RWPE1 (cell line): ENCODE data around the gene RANBP17.
"Not testable (repeated sequence)": the region's sequence is repeated elsewhere in the genome, so short reads cannot be mapped to it uniquely, and the experiment has no call there.

Experiments
- CTCF ChIA-PET: fragments of 350-600 bp; sonication (Branson Sonifier 250); formaldehyde crosslinking; extraction: SDS; loops from one replicate; lab custom pipeline; 2021; lab: Yijun Ruan, JAX
- POLR2A ChIA-PET: fragments of 400-600 bp; formaldehyde crosslinking; extraction: SDS; loops from one replicate; lab custom pipeline; 2020; ENCODE audit warnings: antibody characterized with exemption; ENCODE audit not compliant: low non-redundant PET; lab: Yijun Ruan, JAX
- DNase-seq: peaks from one replicate; pipeline ENCODE4 v3.0.0; 2012; ENCODE audit warnings: low spot score
- H3K27ac ChIP-seq: fragments of 450-650 bp; 2 replicates; pipeline ENCODE4 v1.5.1; 2017
- TF ChIP-seq, protein P1 (sequence below): fragments of 450-650 bp; conservative IDR thresholded peaks from 2 replicates; pipeline ENCODE4 v1.5.1; 2017; ENCODE audit warnings: low read depth, mild to moderate bottlenecking

The RANBP17 gene

DNA sequence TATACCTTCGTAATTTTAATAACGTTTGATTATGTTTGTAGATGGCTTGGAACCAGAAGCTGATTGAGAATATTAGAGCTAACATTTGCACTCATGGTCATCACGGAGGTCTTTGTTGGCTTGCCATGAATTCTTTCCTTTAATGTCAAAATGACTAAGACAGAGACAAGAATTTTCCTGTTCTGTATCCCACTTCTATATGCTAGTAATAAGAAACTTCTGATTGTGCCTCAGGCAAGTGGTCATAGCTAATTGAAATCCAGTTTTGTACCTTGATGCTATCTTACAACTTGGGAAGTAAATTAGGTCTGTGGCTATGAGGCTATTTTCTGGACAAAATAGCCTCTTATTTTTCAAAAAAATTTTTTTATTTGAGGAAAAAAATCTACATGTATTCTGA lies 167.6 kb downstream of the RANBP17 start:
- POLR2A ChIA-PET, result no interaction called here
- no peak for DNase-seq
- TF ChIP-seq, protein P1, sequence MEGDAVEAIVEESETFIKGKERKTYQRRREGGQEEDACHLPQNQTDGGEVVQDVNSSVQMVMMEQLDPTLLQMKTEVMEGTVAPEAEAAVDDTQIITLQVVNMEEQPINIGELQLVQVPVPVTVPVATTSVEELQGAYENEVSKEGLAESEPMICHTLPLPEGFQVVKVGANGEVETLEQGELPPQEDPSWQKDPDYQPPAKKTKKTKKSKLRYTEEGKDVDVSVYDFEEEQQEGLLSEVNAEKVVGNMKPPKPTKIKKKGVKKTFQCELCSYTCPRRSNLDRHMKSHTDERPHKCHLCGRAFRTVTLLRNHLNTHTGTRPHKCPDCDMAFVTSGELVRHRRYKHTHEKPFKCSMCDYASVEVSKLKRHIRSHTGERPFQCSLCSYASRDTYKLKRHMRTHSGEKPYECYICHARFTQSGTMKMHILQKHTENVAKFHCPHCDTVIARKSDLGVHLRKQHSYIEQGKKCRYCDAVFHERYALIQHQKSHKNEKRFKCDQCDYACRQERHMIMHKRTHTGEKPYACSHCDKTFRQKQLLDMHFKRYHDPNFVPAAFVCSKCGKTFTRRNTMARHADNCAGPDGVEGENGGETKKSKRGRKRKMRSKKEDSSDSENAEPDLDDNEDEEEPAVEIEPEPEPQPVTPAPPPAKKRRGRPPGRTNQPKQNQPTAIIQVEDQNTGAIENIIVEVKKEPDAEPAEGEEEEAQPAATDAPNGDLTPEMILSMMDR, result no peak

DNA sequence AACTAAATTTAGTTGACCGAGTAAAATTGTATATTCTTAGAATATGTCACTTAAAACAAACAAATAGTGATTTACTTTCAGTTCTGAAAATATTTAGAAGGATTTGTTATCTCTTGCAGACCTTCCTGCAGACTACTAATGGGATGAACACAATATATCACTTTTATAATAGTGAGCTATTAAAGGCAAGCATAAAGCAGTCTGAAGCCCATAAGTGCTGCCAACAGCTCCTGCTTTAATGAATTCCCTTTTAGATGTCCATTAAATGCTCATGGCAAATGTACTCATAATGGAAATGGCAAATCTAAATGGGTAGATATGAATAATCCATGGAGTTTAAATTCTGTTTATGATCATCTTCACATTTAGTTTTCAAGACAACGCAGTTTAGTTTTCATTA lies 170.2 kb downstream of the RANBP17 start:
- no peak overlapping the region for H3K27ac ChIP-seq
- ChIA-PET POLR2A (no interaction called here), CTCF (no interaction called here)
- TF ChIP-seq, protein P1, result no peak
- no peak for DNase-seq

More for the DNA sequence above, 167.6 kb downstream of the RANBP17 start:
- CTCF ChIA-PET, result no interaction called here
- H3K27ac ChIP-seq, result no peak overlapping the region

DNA sequence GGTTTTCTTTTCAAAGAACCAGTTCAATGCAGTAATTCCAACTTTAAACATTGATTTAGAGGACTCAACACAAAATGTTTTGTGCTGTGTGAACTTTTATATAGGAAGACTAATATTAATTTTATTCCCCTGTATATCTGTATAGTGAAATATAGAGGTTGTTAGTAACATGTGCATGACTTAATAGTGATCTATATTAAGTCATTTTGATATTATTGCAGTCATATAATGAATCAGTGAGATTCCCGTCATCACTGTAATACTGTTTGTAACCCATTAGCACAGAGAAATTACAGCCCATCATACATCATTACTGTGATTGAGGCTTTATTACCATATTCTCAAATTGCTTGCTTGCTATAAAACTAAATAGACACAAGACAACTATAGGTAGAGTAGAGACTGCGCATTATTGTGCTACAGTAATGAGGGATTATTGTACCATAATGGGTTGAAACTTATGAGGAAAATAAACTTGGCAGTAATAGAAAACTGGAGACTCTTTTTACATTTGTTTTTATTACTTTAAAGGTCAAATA lies 170.7 kb downstream of the RANBP17 start:
- TF ChIP-seq, protein P1, result no peak
- no peak for DNase-seq
- POLR2A ChIA-PET, result no interaction called here

DNA sequence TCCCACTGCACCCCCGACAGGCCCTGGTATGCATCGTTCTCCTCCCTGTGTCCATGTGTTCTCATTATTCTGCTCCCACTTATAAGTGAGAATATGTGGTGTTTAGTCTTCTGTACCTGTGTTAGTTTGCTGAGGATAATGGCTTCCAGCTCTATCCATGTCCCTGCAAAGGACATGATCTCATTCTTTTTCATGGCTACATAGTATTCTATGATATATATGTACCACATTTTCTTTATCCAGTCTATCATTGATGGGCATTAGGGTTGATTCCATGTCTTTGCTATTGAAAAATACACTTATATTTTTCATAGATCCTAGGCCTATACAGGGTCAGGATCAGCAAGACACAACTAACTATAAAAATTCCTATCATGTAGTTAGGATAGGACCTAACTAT lies 180.1 kb downstream of the RANBP17 start:
- H3K27ac ChIP-seq, POLR2A ChIA-PET, CTCF ChIA-PET, DNase-seq: not testable (repeated sequence)

More for the DNA sequence above, 170.7 kb downstream of the RANBP17 start:
- CTCF ChIA-PET, result no interaction called here
- no peak overlapping the region for H3K27ac ChIP-seq

DNA sequence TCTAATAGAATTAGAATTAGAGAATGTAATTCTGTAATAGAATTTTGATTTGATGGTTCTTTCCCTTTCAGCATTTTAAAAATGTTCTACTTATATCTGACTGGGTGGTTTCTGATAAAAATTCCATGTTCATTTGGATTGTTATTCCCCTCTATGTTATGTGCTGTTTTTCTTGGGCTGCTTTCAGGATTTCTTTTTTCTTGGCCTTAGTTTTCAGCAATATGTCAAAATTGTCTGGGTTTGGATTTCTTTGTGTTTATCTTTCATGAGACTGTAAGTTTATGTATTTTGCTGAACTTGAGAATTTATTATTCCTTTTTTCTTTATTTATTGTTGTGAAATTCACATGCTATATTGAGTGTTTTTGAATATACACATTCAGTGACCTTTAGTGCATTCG lies 189.1 kb downstream of the RANBP17 start:
- CTCF ChIA-PET, result interaction anchor here (0.5 kb wide), 1 partner anchor 1214 kb away, joined by 3 read pairs; no protein-coding TSS in a partner anchor
- POLR2A ChIA-PET, result no interaction called here
- H3K27ac ChIP-seq, result no peak overlapping the region
- TF ChIP-seq, protein P1, result no peak
- no peak for DNase-seq

DNA sequence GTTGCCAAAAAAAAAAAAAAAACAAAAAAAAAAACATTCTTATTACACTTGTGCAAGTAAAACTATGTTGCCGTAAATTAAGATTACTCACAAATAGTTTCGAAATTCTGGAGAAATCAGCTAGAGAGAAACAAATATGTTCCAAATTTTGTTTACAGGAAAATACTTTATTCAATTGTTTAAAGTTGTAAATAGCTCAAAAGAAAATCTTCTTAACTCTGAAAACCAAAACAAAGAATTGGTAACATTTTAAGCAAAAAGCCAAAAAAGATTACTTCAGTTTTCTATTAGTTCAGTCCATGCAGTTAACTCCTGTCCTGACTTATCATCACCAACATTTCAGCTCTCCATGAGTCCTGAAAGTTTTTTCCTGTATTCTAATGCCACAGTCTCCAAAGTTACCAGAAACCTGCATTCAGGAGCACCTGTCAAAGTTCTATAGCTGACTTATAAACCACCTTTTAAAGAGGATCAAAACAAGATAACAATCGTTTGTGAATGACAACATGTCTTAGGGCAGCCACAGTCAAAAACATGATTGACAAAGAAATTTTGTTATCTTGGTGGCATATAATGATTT lies 194.1 kb downstream of the RANBP17 start:
- no peak for DNase-seq
- POLR2A ChIA-PET, result no interaction called here
- no peak overlapping the region for H3K27ac ChIP-seq
- CTCF ChIA-PET, result no interaction called here
- TF ChIP-seq, protein P1, result no peak

DNA sequence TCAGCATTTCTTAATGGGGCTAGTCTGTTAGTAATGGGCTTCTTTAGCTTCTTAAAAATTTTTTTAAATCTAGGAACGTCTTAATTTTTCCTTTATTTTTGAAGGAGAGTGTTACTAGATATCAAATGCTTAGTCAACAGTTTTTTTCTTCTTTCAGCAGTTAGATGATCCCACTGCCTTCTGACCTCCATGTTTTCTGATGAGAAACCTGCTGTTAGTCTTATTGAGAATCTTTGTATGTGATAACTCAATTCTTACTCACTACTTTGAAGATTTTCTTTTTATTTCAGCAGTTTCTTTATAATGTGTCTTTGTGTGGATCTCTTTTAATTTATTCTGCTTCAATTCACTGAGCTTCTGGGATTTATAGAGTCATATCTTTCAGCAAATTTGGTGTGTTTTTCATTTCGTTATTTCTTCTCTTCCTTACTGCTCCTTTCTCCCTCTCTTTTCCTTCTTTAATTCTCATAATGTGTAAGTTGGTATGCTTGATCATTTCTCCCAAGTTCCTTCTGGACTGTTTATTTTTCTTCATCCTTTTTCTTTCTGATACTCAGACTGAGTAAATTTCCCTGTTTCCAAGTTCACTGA lies 205.8 kb downstream of the RANBP17 start:
- DNase-seq, result no peak
- TF ChIP-seq, protein P1, result no peak
- POLR2A ChIA-PET, result no interaction called here
- CTCF ChIA-PET, result no interaction called here
- no peak overlapping the region for H3K27ac ChIP-seq
